Peyer's patch (tissue), 4 donors: Measurements from ENCODE around the gene SNX33.

Experiments
- CTCF ChIP-seq, 6 experiments: fragments of 450-650 bp in 4 of 6; fragments of 200-600 bp in 2 of 6; sonication (generic) in 1 of 6; IDR thresholded peaks; one replicate each; pipeline ENCODE4 v1.5.1; 2017 to 2019; ENCODE audit warnings: antibody characterized with exemption in 6 of 6, mild to moderate bottlenecking in 3 of 6, moderate library complexity in 1 of 6
- POLR2A ChIP-seq, 2 donors: fragments of 450-650 bp; IDR thresholded peaks; one replicate each; pipeline ENCODE4 v1.5.1; 2017; ENCODE audit warnings: antibody characterized with exemption in 2 of 2, mild to moderate bottlenecking in 2 of 2, moderate library complexity in 2 of 2

DNA sequence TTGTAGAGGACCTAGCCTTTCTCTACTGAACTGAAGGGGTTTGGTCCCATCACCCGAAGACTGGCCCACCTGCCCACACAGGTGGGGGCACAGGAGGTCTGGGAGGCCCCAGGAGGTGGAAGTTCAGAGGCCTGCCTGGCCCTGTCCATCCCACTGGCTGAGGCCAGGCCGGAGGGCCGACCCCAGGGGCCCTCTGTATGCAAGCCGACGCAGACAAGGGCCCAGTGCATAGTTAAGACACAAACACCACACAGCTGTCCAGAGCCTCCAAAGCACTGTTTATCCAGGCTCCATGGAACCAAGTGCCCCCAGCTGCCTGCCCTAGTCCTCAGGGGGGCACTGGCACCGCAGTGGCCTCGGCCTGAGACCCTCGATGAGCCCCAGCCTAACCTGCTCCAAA is 26.7 kb downstream of the SNX33 start:
- TF ChIP-seq POLR2A (IDR thresholded peaks at IDR 0.05) (no peak), CTCF (IDR thresholded peaks at IDR 0.05) (no peak)
